Activated CD8-positive, alpha-beta T cell treated with anti-CD3 and anti-CD28 coated beads, Interleukin-2, amount 10 ng/mL, durations not matched to agents 7 days and 5 days (primary cell): ENCODE results near the gene CPNE5. TPM values are rescaled to one million over a fixed set of nuclear protein-coding genes. Genes with fewer than 3 reads are reported as not detected.
A peak's percentile ranks its signal among the peaks of the same experiment; 100 is the strongest.

ENCODE experiments used
- ATAC-seq: fragments of 150-1000 bp; cut with Tn5 transposase; one replicate; pipeline ENCODE4 v1.10.0; 2021; ENCODE audit warnings: moderate library complexity
- CTCF ChIA-PET: fragments of 350-600 bp; sonication (Branson Sonifier 250); formaldehyde crosslinking; loops from one replicate; lab custom pipeline; 2021; ENCODE audit warnings: antibody characterized with exemption; lab: Charles Lee
- POLR2A ChIA-PET: fragments of 350-600 bp; sonication (Branson Sonifier 250); formaldehyde crosslinking; loops from one replicate; lab custom pipeline; 2021; ENCODE audit warnings: antibody characterized with exemption; lab: Charles Lee
- DNase-seq: peaks from one replicate; pipeline ENCODE4 v3.0.0-alpha.2; 2020
- H3K27ac Mint-ChIP-seq: one replicate; pipeline ENCODE4 v1.8.0; 2021; ENCODE audit warnings: mild to moderate bottlenecking, mixed read lengths
- H3K27me3 Mint-ChIP-seq: one replicate; pipeline ENCODE4 v1.8.0; 2021; ENCODE audit warnings: low read depth, mixed read lengths
- H3K36me3 Mint-ChIP-seq: one replicate; pipeline ENCODE4 v1.8.0; 2021; ENCODE audit warnings: low read depth, mixed read lengths
- H3K4me1 Mint-ChIP-seq: one replicate; pipeline ENCODE4 v1.8.0; 2021; ENCODE audit warnings: low read depth, mixed read lengths
- H3K4me3 Mint-ChIP-seq: one replicate; pipeline ENCODE4 v1.8.0; 2021; ENCODE audit warnings: mild to moderate bottlenecking, mixed read lengths
- H3K9me3 Mint-ChIP-seq: one replicate; pipeline ENCODE4 v1.8.0; 2022; ENCODE audit warnings: mixed read lengths; ENCODE audit not compliant: insufficient read depth
- total RNA-seq, 2 experiments: library from RNA; stranded (reverse); gene quantifications; one replicate each; pipeline ENCODE4 v1.2.3, GENCODE V29; 2021

Gene CPNE5
- total RNA-seq, 2 experiments from 2014 or later = 1.4 to 1.7 TPM

DNA sequence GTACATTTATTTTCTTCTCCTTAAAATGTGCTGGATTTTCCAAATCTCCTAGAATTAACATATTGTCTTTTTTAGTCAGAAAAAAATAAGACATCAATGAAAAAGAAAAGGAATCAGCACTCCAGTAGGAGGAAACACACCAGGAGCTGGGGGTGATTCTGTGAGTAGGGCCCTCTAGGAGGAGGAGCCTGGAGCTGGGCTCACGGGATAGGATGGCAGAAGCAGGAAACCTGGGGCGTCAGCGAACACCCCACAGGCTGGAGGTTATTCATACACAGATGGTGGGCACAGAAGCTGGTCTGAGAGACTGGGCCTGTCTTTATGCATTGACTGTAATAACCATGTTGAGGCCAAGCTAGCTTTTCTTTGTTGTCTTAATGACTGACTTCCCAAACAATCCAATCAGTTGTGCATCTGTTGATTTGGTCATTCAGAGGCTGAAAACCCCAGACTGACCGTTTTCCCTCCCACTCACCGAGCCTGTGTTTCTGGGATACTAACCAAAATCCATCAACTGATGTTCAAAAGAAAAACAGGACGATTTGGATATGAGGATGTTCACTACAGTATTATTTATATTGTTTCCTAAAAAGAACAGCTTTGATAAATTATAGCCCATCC lies 53.1 kb downstream of the CPNE5 start:
- H3K36me3 Mint-ChIP-seq = no peaks in the 10 kb centered on the region
- ChIA-PET POLR2A (no interaction called here), CTCF (interaction anchor here (1.0 to 9.4 kb wide), 4 partner anchors 17 to 232 kb away, joined by 3 to 375 read pairs (median 74); no protein-coding TSS in a partner anchor)
- no peak for DNase-seq
- H3K27ac Mint-ChIP-seq = no peak overlapping the region
- no peak for ATAC-seq
- H3K4me1 Mint-ChIP-seq = peaks cover 13% of the 10 kb centered on the region
- H3K27me3 Mint-ChIP-seq = peaks cover 25% of the 10 kb centered on the region
- H3K4me3 Mint-ChIP-seq = no peak overlapping the region
- H3K9me3 Mint-ChIP-seq = no peaks in the 10 kb centered on the region

DNA sequence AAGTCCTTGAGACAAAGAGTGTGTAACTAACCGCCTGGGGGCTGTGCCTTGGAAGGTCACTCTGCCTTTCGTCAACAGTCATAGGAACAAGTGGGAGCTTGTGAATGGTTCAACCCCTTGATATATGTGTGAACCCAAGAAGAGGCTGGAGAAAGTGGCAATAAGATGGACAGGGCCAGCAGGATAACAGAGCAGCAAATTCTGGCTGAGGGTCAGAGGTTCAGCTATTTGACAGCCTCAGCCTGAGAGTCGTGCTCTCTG lies 54.9 kb downstream of the CPNE5 start:
- Mint-ChIP-seq H3K4me1 (peaks cover 28% of the 10 kb centered on the region), H3K36me3 (no peaks in the 10 kb centered on the region), H3K27me3 (peaks cover 13% of the 10 kb centered on the region), H3K27ac (no peak overlapping the region), H3K4me3 (no peak overlapping the region), H3K9me3 (no peaks in the 10 kb centered on the region)
- no peak for DNase-seq
- CTCF ChIA-PET = interaction anchor here (0.7 to 9.4 kb wide), 9 partner anchors 8 to 172 kb away, joined by 3 to 375 read pairs (median 26); partner anchors contain the start of gene PPIL1
- no peak for ATAC-seq
- POLR2A ChIA-PET = no interaction called here

GRCh38 chr6:36783603-36784375 lies 55.5 kb downstream of the CPNE5 start:
- ChIA-PET POLR2A (interaction anchor here (1.3 kb wide), 1 partner anchor 13 kb away, joined by 3 read pairs; no protein-coding TSS in a partner anchor), CTCF (interaction anchor here (0.6 to 9.4 kb wide), 27 partner anchors 8 to 426 kb away, joined by 3 to 375 read pairs (median 6); partner anchors contain the start of gene PPIL1)
- Mint-ChIP-seq H3K36me3 (no peaks in the 10 kb centered on the region), H3K4me3 (no peak overlapping the region), H3K27me3 (peaks cover 11% of the 10 kb centered on the region), H3K27ac (no peak overlapping the region), H3K4me1 (peaks cover 33% of the 10 kb centered on the region), H3K9me3 (no peaks in the 10 kb centered on the region)
- DNase-seq = no peak
- no peak for ATAC-seq

DNA sequence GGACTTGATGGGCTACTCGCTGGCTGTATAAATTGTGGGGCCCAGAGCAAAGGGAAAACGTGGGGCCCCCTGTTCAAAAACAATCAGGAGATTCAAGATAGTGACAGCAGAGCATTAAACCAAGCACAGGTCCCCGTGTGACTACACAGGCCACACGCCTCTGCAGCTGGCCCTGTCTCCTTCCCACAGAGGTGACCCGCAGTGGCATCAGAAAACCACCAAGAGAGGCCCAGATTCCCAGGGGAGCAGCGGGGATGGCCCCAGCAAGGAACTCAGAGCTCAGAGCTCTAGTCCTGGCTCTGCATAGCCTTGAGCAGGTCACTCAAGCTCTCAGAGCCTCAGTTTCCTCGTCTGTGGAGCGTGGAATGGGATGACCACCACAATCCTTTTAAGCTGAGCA lies 57.6 kb downstream of the CPNE5 start:
- H3K27ac Mint-ChIP-seq = no peak overlapping the region
- ATAC-seq (no peak), DNase-seq (no peak)
- POLR2A ChIA-PET = interaction anchor here (1.2 kb wide), 1 partner anchor 93 kb away, joined by 4 read pairs; the partner anchor contains the start of gene PPIL1
- no peaks in the 10 kb centered on the region for H3K9me3 Mint-ChIP-seq
- no peaks in the 10 kb centered on the region for H3K36me3 Mint-ChIP-seq
- H3K4me3 Mint-ChIP-seq = no peak overlapping the region
- CTCF ChIA-PET = interaction anchor here (0.9 to 9.4 kb wide), 21 partner anchors 11 to 476 kb away, joined by 3 to 375 read pairs (median 5); partner anchors contain the start of genes PPIL1, TBC1D22B and TMEM217
- peaks cover 38% of the 10 kb centered on the region for H3K4me1 Mint-ChIP-seq
- H3K27me3 Mint-ChIP-seq = peaks cover 13% of the 10 kb centered on the region

DNA sequence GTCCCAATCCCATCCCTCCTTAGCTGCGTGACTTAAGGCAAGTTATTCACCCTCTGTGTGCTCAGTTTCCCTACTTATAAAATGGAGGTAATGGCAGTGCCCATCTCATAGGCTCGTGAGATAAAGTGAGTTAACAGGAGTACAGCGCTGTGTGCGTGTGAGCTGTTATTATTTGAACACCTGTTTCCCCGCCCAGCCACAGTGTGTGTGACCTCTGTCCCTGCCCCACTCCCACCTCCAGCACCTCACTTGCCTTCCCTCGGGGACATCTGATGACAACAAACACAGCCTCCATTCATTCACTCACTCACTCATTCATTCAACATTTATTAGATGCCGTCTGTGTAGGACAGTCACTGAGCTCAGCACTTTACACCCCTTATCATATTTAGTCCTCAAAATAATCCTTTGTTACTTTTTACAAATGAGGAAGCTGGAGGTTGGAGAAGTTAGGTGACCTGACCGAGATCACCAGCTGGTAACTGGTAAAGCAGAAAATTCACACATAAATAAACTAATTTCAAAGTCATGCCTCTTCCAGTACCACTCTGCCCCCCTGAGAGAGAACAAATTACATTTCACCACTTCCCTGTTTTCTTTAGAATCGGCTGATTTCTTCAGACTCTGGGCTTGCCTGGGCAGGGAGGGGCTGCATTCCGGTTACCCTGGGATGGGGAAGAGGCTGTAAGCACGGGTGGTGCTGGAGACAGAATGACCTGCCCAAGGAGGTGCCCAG lies 58.6 kb downstream of the CPNE5 start:
- no peak for ATAC-seq
- no peak overlapping the region for H3K4me3 Mint-ChIP-seq
- peaks cover 38% of the 10 kb centered on the region for H3K4me1 Mint-ChIP-seq
- no peaks in the 10 kb centered on the region for H3K9me3 Mint-ChIP-seq
- ChIA-PET CTCF (interaction anchor here (1.3 to 9.4 kb wide), 7 partner anchors 12 to 237 kb away, joined by 4 to 375 read pairs (median 26); no protein-coding TSS in a partner anchor), POLR2A (no interaction called here)
- peaks cover 11% of the 10 kb centered on the region for H3K27me3 Mint-ChIP-seq
- peak overlapping the region; percentile 57 for H3K27ac Mint-ChIP-seq
- no peaks in the 10 kb centered on the region for H3K36me3 Mint-ChIP-seq
- DNase-seq = no peak

GRCh38 chr6:36779227-36779626 lies 60.0 kb downstream of the CPNE5 start:
- ATAC-seq (no peak), DNase-seq (peak; percentile 30)
- peaks cover 13% of the 10 kb centered on the region for H3K27me3 Mint-ChIP-seq
- H3K36me3 Mint-ChIP-seq = no peaks in the 10 kb centered on the region
- H3K9me3 Mint-ChIP-seq = no peaks in the 10 kb centered on the region
- POLR2A ChIA-PET = no interaction called here
- H3K4me3 Mint-ChIP-seq = no peak overlapping the region
- peaks cover 38% of the 10 kb centered on the region for H3K4me1 Mint-ChIP-seq
- CTCF ChIA-PET = interaction anchor here (1.1 to 9.4 kb wide), 6 partner anchors 10 to 239 kb away, joined by 3 to 375 read pairs (median 18); no protein-coding TSS in a partner anchor
- no peak overlapping the region for H3K27ac Mint-ChIP-seq

GRCh38 chr6:36777801-36778200 lies 61.4 kb downstream of the CPNE5 start:
- H3K4me1 Mint-ChIP-seq = peaks cover 39% of the 10 kb centered on the region
- no peaks in the 10 kb centered on the region for H3K9me3 Mint-ChIP-seq
- ChIA-PET CTCF (interaction anchor here (9.3 to 9.4 kb wide), 2 partner anchors 9 to 18 kb away, joined by 78 to 375 read pairs; no protein-coding TSS in a partner anchor), POLR2A (no interaction called here)
- DNase-seq (no peak), ATAC-seq (no peak)
- H3K4me3 Mint-ChIP-seq = no peak overlapping the region
- H3K36me3 Mint-ChIP-seq = no peaks in the 10 kb centered on the region
- H3K27ac Mint-ChIP-seq = peak overlapping the region; percentile 23
- peaks cover 13% of the 10 kb centered on the region for H3K27me3 Mint-ChIP-seq

DNA sequence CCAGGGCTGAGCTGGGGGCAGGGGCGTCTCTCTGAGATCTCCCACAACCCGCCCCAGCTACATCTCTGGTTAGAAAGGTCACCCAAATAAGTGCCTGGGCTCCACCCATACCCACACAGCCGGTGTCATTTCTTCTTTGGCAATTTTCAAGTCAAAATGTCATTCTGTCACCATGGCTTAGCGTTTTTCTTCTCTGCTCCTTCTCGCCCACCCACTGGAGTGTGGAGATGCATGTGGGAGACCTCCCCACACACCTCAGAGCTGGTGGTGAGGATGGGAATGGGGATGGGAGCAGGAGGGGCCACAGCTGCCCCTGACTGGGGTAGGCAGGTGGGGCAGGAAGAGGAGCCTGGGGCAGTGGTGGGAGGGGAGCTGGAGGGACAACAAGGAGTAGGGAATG lies 63.1 kb downstream of the CPNE5 start:
- peaks cover 45% of the 10 kb centered on the region for H3K4me1 Mint-ChIP-seq
- no peaks in the 10 kb centered on the region for H3K36me3 Mint-ChIP-seq
- no peaks in the 10 kb centered on the region for H3K9me3 Mint-ChIP-seq
- H3K27ac Mint-ChIP-seq = no peak overlapping the region
- CTCF ChIA-PET = interaction anchor here (1.1 to 1.8 kb wide), 3 partner anchors 9 to 434 kb away, joined by 3 to 8 read pairs (median 8); no protein-coding TSS in a partner anchor
- peaks cover 13% of the 10 kb centered on the region for H3K27me3 Mint-ChIP-seq
- DNase-seq (no peak), ATAC-seq (no peak)
- POLR2A ChIA-PET = no interaction called here
- H3K4me3 Mint-ChIP-seq = no peak overlapping the region

DNA sequence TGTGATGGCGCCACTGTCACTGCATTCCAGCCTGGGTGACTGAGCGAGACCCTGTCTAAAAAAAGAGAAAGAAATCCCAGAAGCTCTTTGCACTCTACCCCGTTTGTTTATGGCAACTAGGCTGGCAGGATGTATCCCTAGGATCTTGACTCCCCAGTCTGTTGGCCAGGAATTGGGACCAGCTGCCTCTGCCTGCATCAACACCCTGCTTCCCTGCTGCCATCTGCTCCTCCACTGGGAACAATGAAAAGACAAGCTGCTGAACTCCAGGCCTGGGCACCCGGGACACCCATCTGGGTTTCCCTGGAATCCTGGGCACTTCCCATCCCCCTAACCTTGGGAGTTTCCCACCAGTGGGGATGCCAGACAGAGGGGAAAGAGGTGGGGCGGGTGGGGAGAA lies 64.9 kb downstream of the CPNE5 start:
- peaks cover 48% of the 10 kb centered on the region for H3K4me1 Mint-ChIP-seq
- H3K9me3 Mint-ChIP-seq = no peaks in the 10 kb centered on the region
- peaks cover 13% of the 10 kb centered on the region for H3K27me3 Mint-ChIP-seq
- ATAC-seq (no peak), DNase-seq (no peak)
- POLR2A ChIA-PET = no interaction called here
- CTCF ChIA-PET = interaction anchor here (0.6 to 12.5 kb wide), 5 partner anchors 8 to 243 kb away, joined by 3 to 375 read pairs (median 4); no protein-coding TSS in a partner anchor
- H3K4me3 Mint-ChIP-seq = no peak overlapping the region
- no peaks in the 10 kb centered on the region for H3K36me3 Mint-ChIP-seq
- no peak overlapping the region for H3K27ac Mint-ChIP-seq

DNA sequence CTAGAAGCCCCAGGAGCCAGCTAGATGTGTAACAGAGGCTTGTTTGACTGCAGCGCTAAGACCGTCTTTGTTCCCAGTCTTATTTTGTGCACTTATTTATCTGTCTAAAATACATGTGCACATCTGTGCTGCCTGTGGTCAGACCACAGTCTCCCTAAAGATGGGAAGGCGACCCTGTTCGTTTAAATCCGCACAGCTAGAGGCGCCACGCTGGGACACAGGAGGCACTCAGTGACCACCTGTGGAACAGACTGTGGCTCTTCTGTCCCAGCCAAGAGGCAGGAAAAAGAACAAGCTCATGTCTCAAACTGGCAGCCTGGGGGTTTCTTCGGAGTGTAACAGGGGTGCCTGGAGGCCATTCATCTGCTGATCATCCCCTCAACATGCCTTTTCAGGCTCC lies 66.8 kb downstream of the CPNE5 start:
- H3K27me3 Mint-ChIP-seq = peaks cover 8% of the 10 kb centered on the region
- no peaks in the 10 kb centered on the region for H3K36me3 Mint-ChIP-seq
- peak overlapping the region; percentile 90 for H3K27ac Mint-ChIP-seq
- no peaks in the 10 kb centered on the region for H3K9me3 Mint-ChIP-seq
- ATAC-seq = no peak
- CTCF ChIA-PET = interaction anchor here (1.0 to 12.5 kb wide), 8 partner anchors 10 to 247 kb away, joined by 3 to 375 read pairs (median 8); no protein-coding TSS in a partner anchor
- POLR2A ChIA-PET = no interaction called here
- no peak for DNase-seq
- peaks cover 56% of the 10 kb centered on the region for H3K4me1 Mint-ChIP-seq
- H3K4me3 Mint-ChIP-seq = no peak overlapping the region

- Mint-ChIP-seq H3K4me3 (no peak overlapping the region), H3K9me3 (no peaks in the 10 kb centered on the region), H3K36me3 (no peaks in the 10 kb centered on the region), H3K4me1 (peaks cover 67% of the 10 kb centered on the region), H3K27me3 (peaks cover 2% of the 10 kb centered on the region), H3K27ac (peak overlapping the region; percentile 90)
- no peak for DNase-seq
- CTCF ChIA-PET = interaction anchor here (1.0 to 12.5 kb wide), 5 partner anchors 11 to 310 kb away, joined by 3 to 375 read pairs (median 158); no protein-coding TSS in a partner anchor
- POLR2A ChIA-PET = interaction anchor here (1.0 kb wide), 1 partner anchor 12 kb away, joined by 3 read pairs; no protein-coding TSS in a partner anchor
- no peak for ATAC-seq
Observed at GRCh38 chr6:36771145-36771544, 68.1 kb downstream of the CPNE5 start.
